GM23338 (cell line): ENCODE results near the gene CPEB3.

Experiments used
- CREB1 ChIP-seq: fragments of 250-450 bp; sonication (Bioruptor Pico); IDR thresholded peaks from 2 replicates; pipeline ENCODE4 v1.5.0; 2020; ENCODE audit warnings: low read depth, mild to moderate bottlenecking, moderate library complexity
- EZH2 ChIP-seq: fragments of 200-600 bp; sonication (generic); IDR thresholded peaks from one replicate; pipeline ENCODE4 v1.8.0; 2017; ENCODE audit warnings: antibody characterized with exemption, mild to moderate bottlenecking, low read depth; ENCODE audit not compliant: unreplicated experiment
- EZH2phosphoT487 ChIP-seq: fragments of 200-600 bp; sonication (generic); IDR thresholded peaks from one replicate; pipeline ENCODE4 v1.8.1; 2018; ENCODE audit warnings: antibody characterized with exemption; ENCODE audit not compliant: unreplicated experiment
- JUNB ChIP-seq: IDR thresholded peaks from one replicate; pipeline ENCODE4 v1.6.1; 2016; ENCODE audit warnings: antibody characterized with exemption; ENCODE audit not compliant: unreplicated experiment
- POLR2AphosphoS5 ChIP-seq: IDR thresholded peaks from 2 replicates; pipeline ENCODE4 v1.6.1; 2016; ENCODE audit warnings: antibody characterized with exemption, low read depth
- STAT1 ChIP-seq: IDR thresholded peaks from one replicate; pipeline ENCODE4 v1.6.1; 2016; ENCODE audit warnings: antibody characterized with exemption; ENCODE audit not compliant: unreplicated experiment
- ZNF114 ChIP-seq: fragments of 250-450 bp; sonication (Bioruptor Pico); IDR thresholded peaks from 2 replicates; pipeline ENCODE4 v1.5.0; 2020; ENCODE audit warnings: mild to moderate bottlenecking, moderate library complexity
- ZNF331 ChIP-seq: fragments of 250-450 bp; sonication (Bioruptor Pico); IDR thresholded peaks from 2 replicates; pipeline ENCODE4 v1.5.0; 2020; ENCODE audit warnings: low read depth, mild to moderate bottlenecking, moderate library complexity
- TF ChIP-seq, protein P1 (sequence below), 2 experiments: fragments of 200-600 bp in 1 of 2; sonication (generic) in 1 of 2; conservative IDR thresholded peaks; 2 replicates each; pipeline versions ENCODE4 v1.5.1 to v1.6.1; 2016 to 2017; ENCODE audit warnings: antibody characterized with exemption in 2 of 2, low read depth in 2 of 2, mild to moderate bottlenecking in 2 of 2, moderate library complexity in 1 of 2
- TF ChIP-seq, protein P2 (sequence below): IDR thresholded peaks from one replicate; pipeline ENCODE4 v1.6.1; 2018; ENCODE audit warnings: antibody characterized with exemption; ENCODE audit not compliant: unreplicated experiment
- TF ChIP-seq, protein P3 (sequence below): IDR thresholded peaks from 2 replicates; pipeline ENCODE4 v1.6.1; 2016; ENCODE audit warnings: antibody characterized with exemption

DNA sequence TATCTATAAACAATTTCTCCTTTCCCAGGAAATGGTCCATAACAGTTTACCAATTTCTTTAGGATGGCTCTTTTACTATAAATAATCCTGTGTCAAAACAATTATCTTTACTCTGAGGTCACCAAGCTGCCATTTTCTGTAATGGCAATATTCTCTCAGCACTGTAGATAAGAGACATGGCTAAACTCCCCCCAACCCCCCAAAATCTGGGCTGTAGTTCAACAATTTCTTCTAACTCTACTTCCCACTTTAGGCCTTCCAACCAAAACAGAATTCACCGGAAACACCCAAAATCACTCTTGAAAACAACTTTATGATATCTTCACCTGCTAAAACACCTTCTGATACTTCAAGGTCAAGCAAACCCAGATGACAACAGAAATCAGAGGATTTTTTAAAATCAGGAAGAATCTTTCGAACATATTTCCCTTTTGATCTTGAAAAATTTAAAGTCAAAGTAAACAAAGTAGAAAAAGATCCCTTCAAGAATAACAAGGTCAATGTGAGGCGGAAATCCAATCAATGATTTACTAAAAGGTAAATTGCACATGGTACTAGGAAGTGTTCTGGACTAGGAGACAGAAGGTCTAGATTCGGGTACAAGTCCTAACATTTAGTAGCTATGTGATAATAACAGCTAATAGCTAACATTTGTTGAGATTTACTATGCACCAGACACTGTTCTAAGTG is 176.8 kb downstream of the CPEB3 start:
- TF ChIP-seq EZH2 (no peak), POLR2AphosphoS5 (no peak), EZH2phosphoT487 (no peak), ZNF114 (CRISPR knock-in tag) (no peak), JUNB (no peak), CREB1 (CRISPR knock-in tag) (no peak), STAT1 (no peak), ZNF331 (CRISPR knock-in tag) (no peak)
- TF ChIP-seq, protein P1, sequence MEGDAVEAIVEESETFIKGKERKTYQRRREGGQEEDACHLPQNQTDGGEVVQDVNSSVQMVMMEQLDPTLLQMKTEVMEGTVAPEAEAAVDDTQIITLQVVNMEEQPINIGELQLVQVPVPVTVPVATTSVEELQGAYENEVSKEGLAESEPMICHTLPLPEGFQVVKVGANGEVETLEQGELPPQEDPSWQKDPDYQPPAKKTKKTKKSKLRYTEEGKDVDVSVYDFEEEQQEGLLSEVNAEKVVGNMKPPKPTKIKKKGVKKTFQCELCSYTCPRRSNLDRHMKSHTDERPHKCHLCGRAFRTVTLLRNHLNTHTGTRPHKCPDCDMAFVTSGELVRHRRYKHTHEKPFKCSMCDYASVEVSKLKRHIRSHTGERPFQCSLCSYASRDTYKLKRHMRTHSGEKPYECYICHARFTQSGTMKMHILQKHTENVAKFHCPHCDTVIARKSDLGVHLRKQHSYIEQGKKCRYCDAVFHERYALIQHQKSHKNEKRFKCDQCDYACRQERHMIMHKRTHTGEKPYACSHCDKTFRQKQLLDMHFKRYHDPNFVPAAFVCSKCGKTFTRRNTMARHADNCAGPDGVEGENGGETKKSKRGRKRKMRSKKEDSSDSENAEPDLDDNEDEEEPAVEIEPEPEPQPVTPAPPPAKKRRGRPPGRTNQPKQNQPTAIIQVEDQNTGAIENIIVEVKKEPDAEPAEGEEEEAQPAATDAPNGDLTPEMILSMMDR (conservative IDR thresholded peaks at IDR 0.05; ENCODE audit: low read depth in 2 of 2) = no peak
- TF ChIP-seq, protein P2, sequence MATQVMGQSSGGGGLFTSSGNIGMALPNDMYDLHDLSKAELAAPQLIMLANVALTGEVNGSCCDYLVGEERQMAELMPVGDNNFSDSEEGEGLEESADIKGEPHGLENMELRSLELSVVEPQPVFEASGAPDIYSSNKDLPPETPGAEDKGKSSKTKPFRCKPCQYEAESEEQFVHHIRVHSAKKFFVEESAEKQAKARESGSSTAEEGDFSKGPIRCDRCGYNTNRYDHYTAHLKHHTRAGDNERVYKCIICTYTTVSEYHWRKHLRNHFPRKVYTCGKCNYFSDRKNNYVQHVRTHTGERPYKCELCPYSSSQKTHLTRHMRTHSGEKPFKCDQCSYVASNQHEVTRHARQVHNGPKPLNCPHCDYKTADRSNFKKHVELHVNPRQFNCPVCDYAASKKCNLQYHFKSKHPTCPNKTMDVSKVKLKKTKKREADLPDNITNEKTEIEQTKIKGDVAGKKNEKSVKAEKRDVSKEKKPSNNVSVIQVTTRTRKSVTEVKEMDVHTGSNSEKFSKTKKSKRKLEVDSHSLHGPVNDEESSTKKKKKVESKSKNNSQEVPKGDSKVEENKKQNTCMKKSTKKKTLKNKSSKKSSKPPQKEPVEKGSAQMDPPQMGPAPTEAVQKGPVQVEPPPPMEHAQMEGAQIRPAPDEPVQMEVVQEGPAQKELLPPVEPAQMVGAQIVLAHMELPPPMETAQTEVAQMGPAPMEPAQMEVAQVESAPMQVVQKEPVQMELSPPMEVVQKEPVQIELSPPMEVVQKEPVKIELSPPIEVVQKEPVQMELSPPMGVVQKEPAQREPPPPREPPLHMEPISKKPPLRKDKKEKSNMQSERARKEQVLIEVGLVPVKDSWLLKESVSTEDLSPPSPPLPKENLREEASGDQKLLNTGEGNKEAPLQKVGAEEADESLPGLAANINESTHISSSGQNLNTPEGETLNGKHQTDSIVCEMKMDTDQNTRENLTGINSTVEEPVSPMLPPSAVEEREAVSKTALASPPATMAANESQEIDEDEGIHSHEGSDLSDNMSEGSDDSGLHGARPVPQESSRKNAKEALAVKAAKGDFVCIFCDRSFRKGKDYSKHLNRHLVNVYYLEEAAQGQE = no peak
- TF ChIP-seq, protein P3, sequence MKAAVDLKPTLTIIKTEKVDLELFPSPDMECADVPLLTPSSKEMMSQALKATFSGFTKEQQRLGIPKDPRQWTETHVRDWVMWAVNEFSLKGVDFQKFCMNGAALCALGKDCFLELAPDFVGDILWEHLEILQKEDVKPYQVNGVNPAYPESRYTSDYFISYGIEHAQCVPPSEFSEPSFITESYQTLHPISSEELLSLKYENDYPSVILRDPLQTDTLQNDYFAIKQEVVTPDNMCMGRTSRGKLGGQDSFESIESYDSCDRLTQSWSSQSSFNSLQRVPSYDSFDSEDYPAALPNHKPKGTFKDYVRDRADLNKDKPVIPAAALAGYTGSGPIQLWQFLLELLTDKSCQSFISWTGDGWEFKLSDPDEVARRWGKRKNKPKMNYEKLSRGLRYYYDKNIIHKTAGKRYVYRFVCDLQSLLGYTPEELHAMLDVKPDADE = no peak
